Measurements from ENCODE around the gene MAOB. TPM values are rescaled to one million over a fixed set of nuclear protein-coding genes. Genes with fewer than 3 reads are reported as not detected.

Gene MAOB
- total RNA-seq, 1 donor from 2014 or later, result 4.6 TPM

DNA sequence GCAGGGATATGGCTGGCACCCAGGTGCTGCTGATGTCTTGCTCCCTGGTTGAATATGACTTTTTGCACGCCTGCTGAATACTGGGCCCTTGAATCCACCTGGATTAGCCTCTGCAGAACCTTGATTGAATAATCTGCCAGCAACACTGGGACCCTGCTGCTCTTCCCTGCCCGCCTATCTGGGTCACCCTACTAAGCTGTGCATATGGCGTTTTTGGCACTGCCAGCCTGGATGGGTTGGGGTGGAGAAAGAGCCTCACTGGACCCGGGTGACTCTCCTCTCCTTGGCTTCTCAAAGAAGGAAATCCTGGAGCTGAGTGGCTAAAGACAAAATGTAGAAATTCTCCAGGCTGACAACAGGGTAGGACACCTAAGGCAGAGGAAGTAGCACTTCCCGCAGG is 126.2 kb downstream of the MAOB start:
- no peak for DNase-seq (ENCODE audit: low spot score in 2 of 2)
- Histone ChIP-seq H3K4me1 (no peaks in the 10 kb centered on the region), H3K27me3 (no peaks in the 10 kb centered on the region), H3K36me3 (no peaks in the 10 kb centered on the region), H3K27ac (no peak overlapping the region), H3K9me3 (no peaks in the 10 kb centered on the region), H3K4me3 (no peak overlapping the region)
- TF ChIP-seq, protein P1, sequence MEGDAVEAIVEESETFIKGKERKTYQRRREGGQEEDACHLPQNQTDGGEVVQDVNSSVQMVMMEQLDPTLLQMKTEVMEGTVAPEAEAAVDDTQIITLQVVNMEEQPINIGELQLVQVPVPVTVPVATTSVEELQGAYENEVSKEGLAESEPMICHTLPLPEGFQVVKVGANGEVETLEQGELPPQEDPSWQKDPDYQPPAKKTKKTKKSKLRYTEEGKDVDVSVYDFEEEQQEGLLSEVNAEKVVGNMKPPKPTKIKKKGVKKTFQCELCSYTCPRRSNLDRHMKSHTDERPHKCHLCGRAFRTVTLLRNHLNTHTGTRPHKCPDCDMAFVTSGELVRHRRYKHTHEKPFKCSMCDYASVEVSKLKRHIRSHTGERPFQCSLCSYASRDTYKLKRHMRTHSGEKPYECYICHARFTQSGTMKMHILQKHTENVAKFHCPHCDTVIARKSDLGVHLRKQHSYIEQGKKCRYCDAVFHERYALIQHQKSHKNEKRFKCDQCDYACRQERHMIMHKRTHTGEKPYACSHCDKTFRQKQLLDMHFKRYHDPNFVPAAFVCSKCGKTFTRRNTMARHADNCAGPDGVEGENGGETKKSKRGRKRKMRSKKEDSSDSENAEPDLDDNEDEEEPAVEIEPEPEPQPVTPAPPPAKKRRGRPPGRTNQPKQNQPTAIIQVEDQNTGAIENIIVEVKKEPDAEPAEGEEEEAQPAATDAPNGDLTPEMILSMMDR (IDR thresholded peaks at IDR 0.05), result no peak
- intact Hi-C loops (cut with DNase I), result no loop called here

DNA sequence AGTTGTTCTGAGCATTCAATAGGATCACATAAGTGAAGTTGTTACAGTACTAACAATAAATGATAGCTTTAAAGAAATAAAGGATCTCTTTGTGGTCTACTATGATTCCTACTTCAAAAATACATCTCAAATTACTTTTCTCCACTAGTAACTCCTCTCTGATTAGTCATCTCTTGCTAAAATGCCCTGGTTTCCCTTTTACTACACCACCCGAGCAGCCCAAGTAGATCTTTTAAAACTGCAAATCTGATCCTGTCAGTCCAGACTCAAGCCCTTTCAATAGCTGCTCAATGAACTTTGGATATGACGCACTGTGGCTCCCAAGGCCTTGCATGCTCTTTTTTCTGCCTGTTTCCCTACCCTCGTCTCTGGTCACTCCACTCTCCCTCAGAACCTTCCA is 128.6 kb downstream of the MAOB start:
- H3K4me3 ChIP-seq, result no peak overlapping the region
- no peak for DNase-seq (ENCODE audit: low spot score in 2 of 2)
- no peaks in the 10 kb centered on the region for H3K27me3 ChIP-seq
- TF ChIP-seq, protein P1 (IDR thresholded peaks at IDR 0.05), result no peak
- no peaks in the 10 kb centered on the region for H3K9me3 ChIP-seq
- no peak overlapping the region for H3K27ac ChIP-seq
- H3K36me3 ChIP-seq, result no peaks in the 10 kb centered on the region
- no peaks in the 10 kb centered on the region for H3K4me1 ChIP-seq
- intact Hi-C loops (cut with DNase I), result no loop called here

DNA sequence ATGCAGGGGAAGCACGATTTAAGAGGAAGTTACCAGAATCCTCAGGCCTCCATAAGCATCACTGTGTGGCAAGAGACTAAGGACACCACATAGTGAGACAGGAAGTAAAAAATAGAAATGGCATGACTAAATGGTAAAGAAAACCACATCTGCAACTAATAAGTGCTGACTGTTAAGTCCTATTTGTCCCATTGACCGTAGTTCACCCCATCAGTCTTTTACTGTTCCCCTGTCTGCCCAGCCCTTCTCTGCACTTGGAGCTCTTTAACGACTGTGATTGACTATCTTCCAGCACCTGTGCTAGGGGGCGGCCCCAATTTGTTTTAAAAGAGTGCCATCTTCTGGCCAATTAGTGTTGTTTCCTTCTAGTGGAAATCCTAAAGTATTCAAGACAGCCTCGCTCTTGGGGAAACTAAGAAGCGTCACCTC is 132.0 kb downstream of the MAOB start:
- Histone ChIP-seq H3K4me1 (no peaks in the 10 kb centered on the region), H3K27ac (no peak overlapping the region), H3K36me3 (no peaks in the 10 kb centered on the region), H3K9me3 (no peaks in the 10 kb centered on the region), H3K27me3 (no peaks in the 10 kb centered on the region), H3K4me3 (no peak overlapping the region)
- intact Hi-C loops (cut with DNase I), result loop anchor here (1.0 kb wide), 1 partner anchor 190 kb away; no protein-coding TSS in a partner anchor
- peak in 1 of 2 donors; percentile 72 for DNase-seq (ENCODE audit: low spot score in 2 of 2)
- TF ChIP-seq, protein P1 (IDR thresholded peaks at IDR 0.05), result peak; percentile 44 to 60 (median 51)

DNA sequence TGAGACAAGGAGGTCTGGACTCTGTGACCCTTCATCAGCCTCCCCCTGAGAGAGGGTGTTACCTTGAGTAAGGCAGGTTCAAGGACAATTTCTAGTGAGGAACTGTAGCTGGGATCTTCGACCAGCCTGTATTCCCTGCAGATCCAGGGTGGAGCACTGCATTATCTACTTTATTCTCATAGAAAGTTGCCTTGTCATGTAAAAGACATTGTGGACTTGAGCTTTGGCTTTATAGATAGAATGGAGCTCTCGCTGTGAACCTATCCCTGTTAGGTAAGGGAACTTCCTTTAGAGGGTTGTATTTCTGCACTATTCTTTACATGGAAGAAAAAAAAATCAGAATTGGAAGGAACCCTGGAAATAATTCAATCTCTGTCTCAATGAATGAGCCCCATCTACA is 134.8 kb downstream of the MAOB start:
- intact Hi-C loops (cut with DNase I), result loop anchor here (2.0 kb wide), 1 partner anchor 93 kb away; no protein-coding TSS in a partner anchor
- H3K4me3 ChIP-seq, result no peak overlapping the region

DNA sequence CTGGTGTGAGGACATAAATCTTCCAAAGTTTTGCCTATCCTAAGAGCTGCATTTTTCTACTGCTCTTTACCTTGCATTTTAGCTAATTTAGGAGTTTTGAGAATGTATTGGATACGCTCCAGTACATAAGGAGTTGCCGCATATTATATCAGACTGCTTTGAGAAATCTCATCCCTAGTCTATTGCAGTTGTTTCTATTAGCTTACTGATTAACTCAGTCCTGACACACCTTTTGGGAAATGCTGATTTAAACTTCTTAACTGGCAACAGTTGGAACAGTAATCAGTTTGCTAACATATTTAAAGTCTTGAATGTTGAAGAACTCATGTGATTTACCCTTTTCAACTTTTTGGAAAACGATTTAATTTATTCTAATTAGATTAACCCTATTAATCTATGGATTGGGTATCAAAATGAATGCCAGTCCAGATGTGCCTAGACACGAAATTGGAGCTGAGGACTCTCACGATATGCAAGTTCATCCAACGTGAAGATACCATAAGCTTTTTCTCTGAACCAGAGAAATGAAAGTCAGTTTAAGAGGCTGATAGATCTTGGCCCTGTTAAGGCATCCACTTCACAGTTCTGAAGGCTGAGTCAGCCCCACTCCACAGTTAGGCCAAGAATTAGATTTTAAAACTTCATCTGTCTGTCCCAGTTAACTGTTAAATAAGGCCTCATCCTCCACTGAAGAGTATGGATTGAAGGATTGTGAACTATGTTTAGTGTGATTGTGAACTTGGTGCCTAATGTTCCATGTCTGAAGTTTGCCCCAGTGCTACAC is 136.1 kb downstream of the MAOB start:
- no peak for DNase-seq (ENCODE audit: low spot score in 2 of 2)
- intact Hi-C loops (cut with DNase I), result loop anchor here (2.0 kb wide), 1 partner anchor 91 kb away; no protein-coding TSS in a partner anchor
- Histone ChIP-seq H3K9me3 (no peaks in the 10 kb centered on the region), H3K4me3 (no peak overlapping the region), H3K4me1 (no peaks in the 10 kb centered on the region), H3K36me3 (peaks cover 6 to 17% of the 10 kb centered on the region in 2 donors), H3K27me3 (no peaks in the 10 kb centered on the region), H3K27ac (no peak overlapping the region)
- TF ChIP-seq, protein P1 (IDR thresholded peaks at IDR 0.05), result no peak

More for the DNA sequence above, 134.8 kb downstream of the MAOB start:
- Histone ChIP-seq H3K4me1 (no peaks in the 10 kb centered on the region), H3K36me3 (peaks cover 6 to 17% of the 10 kb centered on the region in 2 donors), H3K27me3 (no peaks in the 10 kb centered on the region), H3K9me3 (no peaks in the 10 kb centered on the region), H3K27ac (no peak overlapping the region)
- TF ChIP-seq, protein P1 (IDR thresholded peaks at IDR 0.05), result no peak
- DNase-seq (ENCODE audit: low spot score in 2 of 2), result no peak

Measured in ascending aorta (tissue), 2 donors.